HG03469 (cell line): ENCODE data around the gene MIF4GD.
A peak's percentile ranks its signal among the peaks of the same experiment; 100 is the strongest.
"Not testable (repeated sequence)": the region's sequence is repeated elsewhere in the genome, so short reads cannot be mapped to it uniquely, and the experiment has no call there.

Experiments
- ATAC-seq: cut with Tn5 transposase; IDR thresholded peaks from one replicate; pipeline ENCODE4 v1.9.1; 2021; ENCODE audit warnings: mild to moderate bottlenecking, moderate library complexity, moderate number of reproducible peaks; ENCODE audit not compliant: unreplicated experiment

The MIF4GD gene

DNA sequence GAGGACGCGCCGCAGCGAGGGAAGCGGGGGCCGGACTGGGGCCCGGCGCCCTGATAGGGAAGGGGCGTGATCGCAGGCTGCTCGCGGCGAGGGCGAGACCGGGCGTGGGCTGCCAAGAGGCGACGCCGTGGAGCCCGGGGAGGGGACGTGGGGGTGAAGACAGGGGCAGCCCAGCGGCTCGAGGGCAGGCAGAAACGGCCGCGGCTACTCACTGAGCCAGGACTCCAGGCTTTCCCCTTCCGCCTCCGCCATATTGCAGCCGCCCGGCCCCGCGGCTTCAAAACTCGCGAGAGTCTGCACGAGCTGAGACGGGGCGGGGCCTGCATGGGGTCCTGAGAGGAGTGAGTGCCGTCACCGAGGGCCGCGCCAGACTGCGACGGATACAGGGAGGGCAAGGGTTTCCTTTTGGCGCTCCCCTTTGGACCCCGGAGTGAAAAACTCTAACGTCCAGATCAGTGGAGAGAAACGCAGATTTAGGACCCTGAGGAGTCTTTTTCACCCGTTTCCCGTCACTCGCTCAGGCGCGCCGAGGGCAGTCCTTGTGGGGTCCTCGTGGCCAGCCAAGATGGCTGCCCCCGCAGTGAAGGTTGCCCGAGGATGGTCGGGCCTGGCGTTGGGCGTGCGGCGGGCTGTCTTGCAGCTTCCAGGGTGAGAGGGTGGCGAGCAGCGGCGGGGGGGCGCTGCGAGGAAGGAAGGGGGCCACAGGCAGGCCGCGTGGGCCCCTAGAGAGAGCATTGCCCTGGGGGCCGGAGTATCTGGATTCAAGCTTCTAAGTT lies 9.5 kb downstream of the MIF4GD start, which contains the start of the genes GGA3 and MRPS7:
TSS of gene GGA3 (minus strand) at position 271 of the 776 bp plus-strand sequence. CDS start at position 252, 19 bp downstream.
TSS of gene MRPS7 (plus strand) at position 544 of the 776 bp plus-strand sequence. CDS start at position 566, 22 bp downstream.
- ATAC-seq = peak; percentile 71

DNA sequence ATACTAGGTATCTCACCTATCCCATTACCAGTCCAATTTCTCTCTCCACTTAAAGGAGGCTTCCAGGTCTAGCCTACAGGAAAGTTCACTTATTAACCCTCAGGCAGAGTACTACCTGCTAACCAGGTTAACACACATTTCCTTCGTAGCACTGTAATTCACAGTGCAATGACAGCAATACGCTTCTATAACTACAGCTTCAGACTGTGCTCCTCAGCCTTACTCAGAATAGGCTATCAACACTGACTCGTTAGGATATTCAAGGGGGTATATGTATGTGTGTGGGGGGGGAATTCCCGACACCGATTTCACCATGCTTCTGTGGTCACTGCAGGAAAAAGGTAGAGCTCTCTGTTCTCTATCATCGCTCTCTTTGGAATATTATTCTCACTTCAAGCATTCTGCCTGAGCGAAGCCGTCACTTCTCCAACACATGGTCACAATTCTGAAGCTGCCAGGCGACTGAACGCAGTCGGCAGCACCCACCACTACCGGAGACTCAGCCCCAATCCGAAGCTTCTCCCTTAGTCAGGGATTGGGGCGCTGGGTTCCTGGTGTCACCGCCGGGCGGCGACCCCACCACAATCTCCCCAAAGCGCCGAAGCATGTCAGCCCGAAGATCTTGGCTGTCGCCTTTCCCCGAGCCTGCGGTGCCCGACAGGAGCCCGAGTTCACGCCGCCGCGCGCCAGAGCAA lies 10.2 kb downstream of the MIF4GD start:
- ATAC-seq = peak; percentile 18

DNA sequence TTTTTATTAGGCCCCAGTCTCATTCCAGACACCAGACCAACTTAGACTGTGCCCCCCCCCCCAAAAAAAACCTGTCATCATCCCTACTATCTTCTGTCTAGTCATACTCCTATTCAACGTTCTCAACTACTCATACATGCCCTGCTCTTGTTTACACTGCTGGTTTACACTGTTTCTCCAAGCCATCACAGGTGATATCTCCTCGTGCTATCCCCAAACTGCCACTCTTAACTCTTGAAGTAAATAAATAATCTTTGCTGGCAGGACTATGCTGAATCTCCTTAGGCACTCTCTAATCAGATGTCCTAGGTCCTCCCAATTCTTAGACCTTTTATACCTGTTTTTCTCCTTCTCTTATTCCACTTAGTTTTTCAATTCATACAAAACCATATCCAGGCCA lies 13.8 kb downstream of the MIF4GD start:
- not testable (repeated sequence) for ATAC-seq

DNA sequence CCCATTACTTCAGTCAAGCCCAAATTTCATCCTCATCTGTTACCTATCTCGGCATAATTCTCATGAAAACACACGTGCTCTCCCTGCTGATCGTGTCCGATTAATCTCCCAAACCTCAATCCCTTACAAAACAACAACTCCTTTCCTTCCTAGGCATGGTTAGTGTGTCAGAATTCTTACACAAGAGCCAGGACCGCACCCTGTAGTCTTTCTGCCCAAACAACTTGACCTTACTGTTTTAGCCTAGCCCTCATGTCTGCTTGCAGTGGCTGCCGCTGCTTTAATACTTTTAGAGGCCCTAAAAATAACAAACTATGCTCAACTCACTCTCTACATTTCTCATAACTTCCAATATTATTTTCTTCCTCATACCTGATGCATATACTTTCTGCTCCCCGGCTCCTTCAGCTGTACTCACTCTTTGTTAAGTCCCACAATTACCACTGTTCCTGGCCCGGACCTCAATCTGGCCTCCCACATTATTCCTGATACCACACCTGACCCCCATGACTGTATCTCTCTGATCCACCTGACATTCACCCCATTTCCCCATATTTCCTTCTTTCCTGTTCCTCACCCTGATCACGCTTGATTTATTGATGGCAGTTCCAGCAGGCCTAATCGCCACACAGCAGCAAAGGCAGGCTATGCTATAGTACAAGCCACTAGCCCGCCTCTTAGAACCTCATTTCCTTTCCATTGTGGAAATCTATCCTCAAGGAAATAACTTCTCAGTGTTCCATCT lies 14.9 kb downstream of the MIF4GD start:
- ATAC-seq = not testable (repeated sequence)

DNA sequence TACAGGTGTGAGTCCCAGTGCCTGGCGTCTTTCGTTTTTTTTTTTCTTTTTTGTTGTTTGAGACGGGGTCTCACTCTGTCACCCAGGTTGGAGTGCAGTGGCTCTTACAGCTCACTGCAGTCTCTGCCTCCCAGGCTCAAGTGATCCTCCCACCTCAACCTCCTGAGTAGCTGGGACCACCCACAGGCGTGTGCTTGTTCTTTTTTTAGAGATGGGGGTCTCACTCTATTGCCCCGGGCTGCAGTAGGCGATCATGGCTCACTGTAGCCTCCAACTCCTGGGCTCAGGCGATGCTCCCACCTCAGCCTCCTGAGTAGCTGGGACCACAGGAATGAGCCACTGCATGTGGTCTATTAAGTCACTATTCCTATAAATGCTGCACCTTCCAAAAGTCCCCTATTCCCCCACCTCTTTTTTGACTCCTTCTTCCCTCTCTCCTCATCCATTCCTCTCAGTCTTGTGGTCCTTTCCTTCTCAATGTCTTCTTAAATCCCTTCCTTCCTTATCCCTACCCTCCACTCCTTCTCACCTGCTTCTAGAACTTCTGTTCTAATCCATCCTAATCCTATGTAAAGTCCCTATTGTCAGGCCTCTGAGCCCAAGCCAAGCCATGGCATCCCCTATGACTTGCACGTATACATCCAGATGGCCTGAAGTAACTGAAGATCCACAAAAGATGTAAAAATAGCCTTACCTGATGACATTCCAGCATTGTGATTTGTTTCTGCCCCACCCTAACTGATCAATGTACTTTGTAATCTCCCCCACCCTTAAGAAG lies 18.8 kb downstream of the MIF4GD start:
- ATAC-seq = no peak

DNA sequence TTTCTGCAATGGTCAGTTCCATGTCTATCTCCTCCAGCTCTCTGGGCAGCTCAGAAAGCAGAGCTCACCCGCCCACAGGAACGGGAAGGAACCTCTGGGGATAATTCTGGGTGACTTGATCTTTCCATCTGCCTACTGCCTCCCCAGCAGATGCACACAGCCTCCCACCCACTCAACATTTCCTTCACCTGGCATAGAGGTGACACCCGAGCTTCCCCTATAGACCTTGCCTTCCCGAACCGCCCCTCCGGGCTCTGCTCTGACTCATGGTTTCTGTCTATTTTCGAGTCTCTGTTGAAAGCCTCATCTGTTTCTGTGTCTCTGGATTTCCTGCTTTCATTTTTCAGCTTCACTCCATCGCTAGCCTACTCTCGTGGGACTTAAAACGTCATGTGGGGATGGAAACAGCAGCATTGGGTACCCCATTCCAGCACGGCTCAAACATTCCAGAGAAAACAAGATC lies 21.0 kb downstream of the MIF4GD start:
- ATAC-seq = no peak

DNA sequence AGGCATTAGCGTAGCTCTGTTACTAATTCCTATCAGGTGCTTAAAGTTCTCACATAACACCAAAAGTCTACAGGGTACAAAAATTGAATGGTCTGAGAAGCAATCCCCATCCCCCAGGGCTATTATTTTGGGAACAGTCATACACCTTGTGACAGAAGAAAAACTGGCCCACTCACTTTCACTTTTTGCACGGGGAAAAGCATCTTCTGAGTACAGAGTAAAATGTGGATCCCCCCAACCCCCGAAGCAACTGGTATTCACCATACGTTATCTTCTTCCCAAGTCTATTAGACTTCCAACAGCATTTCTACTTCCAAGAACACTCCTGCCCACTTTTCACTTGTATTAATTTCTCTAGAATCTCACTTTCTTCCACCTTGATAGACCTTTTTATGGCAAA lies 21.5 kb downstream of the MIF4GD start:
- no peak for ATAC-seq

DNA sequence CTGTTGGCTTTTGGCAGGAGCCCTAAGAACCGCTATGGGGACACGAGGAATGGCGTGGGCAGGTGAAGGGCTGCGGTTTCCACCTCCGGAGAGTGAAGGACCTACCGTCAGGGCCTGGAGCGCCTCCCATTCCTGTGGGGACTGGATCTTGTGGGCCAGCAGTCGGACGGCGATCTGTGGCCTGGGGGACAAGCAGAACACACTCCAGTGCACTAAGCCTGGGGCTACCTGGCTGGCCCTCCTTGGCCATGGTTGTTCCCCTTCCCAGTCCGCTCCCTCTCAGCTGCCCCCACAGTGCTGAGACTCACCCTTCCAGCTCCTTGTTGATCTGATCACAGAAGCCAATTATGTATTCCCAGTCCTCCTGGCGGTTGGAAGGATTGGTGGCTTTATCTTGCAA lies 24.6 kb downstream of the MIF4GD start:
- ATAC-seq = no peak

DNA sequence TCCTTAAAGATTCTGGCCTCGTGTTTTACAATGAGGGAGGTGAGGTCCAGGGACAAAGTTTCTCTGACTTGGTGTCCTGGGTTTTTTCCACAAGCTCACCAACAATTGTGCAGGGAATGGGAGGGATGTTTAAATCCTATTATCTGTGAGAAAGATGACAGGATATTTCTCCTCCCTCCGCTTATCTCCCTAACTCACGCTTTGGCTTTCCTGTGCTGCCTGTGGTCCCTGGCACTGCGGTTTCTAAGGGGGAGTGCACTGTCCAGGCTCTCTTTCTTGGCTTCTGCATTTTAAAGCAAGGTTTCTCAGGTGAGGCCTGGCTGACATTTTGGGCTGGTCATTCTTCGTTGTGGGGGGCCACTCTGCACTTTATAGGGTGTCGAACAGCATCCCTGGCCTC lies 26.0 kb downstream of the MIF4GD start:
- no peak for ATAC-seq

DNA sequence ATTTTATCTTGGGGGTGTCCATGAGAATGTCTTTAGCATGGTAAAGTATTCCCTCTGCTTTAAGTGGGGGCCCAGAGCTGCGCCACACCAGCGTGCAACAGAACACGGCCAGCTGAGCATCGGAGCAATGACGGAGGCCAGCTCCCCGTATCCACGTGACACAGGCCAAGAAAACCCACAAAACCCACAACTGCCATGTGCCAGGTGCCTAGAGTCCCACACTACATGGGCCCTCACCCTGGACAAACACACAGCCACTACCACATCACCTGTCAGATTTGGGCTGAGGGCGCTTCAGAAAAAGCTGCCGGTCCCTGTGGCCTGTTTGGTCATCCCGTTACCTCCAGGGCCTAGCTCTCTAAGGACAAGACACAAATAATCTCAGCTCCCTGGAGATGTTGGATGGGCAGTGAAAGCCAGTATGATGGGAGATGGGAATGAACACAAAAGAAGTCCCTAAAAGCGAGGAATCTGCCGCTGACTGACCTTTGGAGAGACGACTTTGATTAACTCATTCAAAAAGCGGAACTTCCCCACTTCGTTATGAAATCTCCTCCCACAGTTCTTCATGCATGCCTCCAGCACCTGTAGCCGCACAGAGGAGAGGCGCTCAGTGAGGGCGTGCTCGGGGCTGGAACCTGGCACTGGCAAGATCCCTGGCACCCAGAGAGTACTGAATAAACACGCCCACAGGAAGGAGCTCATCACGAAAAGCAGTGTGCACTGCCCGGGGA lies 26.7 kb downstream of the MIF4GD start:
- no peak for ATAC-seq

DNA sequence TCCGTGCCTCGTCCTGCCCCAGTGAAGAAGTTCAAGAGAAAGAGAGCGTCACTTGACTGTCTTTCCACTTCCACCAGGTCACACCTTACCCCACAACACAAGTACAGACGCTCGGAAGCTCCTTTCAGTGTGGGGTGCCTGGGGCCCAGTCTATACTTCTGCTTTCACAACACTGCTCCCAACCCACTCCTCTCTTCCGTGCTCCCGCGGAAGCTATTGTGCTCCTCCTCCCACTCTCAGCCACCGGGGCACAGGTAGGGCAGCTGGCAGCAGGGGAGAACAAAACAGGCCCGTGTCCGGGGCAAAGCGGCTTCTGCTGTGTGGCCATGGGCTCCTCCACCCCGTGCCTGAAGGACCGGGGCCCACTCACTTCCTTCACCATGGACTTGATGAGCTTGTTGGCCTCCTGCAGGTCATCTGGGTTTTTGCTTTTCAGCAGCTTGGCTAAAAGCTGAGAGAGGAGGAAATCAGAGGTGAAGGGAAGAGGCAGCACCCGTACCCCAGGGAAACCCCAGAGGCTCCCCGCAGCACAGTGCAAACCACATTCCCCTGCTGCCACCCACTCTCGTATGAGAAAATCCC lies 28.5 kb downstream of the MIF4GD start:
- no peak for ATAC-seq

DNA sequence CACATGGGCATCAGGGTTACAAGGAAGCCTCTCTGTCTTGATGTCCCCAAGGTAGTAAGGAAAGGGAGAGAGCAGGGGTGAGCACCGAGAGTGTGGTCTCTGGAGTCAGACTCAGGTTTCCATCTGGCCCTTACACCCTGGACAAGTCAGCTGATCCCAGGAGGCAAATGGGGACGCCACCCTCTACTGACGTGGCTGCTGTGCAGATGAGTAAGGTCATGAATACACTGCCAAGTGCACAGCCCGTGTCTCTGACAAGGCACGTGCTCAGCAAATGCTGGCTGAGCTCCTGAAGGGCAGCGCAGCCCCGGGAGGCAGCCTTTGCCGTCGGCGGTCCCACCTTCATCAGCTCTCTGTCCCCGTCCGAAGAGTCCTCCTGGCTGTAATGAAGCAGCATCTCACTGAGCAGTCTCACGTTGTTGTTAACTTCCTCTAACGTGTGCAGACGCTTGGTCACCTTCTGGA lies 29.0 kb downstream of the MIF4GD start:
- no peak for ATAC-seq

DNA sequence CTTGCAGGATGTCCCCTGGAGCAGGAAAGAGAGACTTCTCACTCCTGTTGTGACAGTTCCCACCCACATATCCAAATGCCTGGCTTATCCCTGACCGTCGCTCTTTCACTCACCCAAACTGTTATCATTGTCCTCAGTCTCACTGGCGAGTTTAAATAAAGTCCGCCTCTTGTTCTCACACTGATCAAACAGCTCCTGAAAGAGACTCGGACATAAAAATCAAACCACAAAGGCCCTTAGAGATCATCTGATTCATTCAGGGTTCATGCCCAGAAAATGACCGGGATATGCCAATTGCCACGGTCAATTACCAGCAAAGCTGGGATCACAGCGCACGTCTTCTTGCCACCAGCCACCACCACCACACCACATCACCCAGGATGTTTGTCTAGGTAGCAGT lies 29.5 kb downstream of the MIF4GD start:
- no peak for ATAC-seq

DNA sequence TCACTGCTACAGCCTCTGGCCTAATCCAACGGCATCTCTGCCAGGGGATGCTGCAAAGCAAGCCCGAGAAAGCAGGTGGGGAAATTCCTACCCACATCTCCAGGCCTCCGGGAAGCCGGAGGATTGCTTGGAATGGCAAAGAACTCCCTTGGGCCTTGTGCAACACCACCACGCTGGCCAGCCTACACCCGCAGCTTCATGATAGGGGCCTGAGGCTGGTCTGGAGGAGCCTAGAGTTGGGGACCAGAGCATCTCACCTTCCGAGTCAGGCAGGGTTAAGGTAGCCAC lies 29.9 kb downstream of the MIF4GD start:
- ATAC-seq = no peak

DNA sequence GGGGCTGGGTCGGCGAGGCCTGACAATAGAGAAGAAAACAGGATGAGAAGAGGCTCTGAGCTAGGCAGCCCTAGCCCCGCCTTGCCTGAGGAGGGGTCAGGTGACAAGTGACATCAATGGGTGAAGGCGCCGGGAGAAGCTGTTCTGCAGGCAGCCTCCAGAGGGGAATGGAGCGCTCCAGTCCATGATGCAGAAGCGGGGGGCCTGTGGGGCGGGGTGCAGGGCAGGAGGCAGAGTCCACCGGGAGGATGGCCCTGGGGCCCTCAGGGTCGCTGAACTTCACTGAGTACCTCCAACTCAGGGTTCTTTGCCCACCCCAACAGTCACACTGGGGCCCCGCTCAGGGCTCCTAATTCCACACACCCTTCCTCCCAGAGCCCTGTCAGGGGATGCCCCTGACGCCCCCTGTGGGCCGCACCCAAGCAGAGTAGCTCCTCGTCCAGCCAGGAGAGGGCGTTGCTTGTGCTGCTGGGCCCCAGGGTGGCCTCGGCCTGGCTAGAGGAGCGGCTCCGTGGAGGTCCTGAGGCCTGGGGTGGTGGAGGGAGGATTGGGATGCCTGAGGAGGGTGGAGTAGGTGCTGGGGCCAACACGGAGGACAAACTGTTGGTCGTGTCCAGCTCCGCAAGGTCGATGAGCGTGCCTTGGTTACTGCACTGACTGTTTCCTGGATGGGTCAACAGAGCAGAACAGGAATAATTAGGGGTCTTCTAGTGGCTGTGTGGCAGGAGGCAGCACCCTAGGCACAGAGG lies 30.5 kb downstream of the MIF4GD start:
- no peak for ATAC-seq

DNA sequence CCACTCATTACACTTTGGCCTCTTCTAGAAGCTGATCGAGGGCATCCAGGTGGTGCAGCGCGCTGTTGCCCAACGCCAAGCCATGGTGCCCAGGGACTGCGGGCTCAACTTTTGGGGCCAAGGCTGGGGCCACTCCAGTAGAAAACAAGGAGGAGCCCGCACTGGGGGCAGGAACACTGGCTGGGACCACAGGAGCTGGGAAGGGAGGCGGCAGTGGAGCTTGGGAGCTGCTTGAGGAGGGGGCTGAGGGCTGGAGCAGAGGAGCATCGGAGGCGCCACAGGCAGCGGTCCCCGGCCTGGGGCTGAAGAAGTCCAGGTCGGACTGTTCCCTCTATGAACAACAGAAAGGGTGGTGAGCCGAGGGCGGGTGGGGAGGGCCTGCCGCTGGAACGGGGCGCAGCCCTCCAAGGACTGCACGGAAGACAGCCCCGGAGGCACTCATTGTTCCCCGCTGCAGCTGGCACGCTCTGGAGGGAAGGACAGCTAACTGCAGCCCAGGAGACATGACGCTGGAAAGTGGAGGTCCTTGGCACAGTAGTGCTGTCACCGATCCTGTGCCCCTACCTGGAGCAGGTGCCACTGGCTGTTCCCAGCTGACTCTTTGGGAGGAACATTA lies 31.1 kb downstream of the MIF4GD start:
- no peak for ATAC-seq

DNA sequence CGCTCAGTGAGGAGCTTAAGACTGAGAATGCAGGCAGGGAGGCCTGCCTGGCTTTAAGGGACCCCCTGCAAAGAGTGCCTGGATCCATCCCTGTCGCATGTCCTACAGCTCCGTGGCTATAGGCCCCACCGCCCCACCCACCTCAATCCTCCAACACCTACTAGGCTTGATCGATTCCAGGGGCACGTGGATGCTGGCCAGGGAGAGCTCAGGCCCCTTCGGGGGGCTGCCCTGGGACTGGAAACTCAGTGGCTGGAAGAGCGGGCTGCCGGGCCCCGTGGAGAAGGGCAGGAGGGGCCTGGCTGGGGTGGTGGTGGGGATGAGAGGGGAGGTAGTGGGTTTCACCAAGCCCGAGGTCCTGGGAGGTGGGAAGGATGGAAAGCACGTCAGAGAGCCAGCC lies 31.8 kb downstream of the MIF4GD start:
- no peak for ATAC-seq

DNA sequence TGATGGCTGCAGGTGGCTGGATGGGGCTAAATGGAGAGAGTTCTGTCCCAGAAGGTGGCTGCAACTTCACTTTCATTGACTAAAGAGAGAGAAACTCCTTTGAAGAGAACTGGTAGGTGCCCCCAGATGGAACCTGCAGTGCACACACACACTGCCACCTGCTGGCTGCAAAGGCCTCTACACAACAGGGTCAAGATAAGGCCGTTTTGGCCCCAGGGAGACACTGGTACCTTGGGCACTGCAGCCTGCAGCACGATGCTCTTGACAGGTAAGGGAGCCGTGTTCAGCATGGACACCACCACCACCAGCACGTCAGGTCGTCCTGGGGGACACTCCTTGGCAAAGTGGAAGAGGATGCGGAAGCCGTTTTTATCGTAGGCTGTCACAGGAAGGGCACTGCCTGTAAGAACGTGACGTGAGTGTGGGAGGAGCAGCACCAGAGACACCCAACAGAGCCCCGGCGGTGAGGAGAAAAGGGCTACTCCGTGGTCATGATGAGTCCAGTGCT lies 32.3 kb downstream of the MIF4GD start:
- ATAC-seq = no peak
